HG03064 (cell line): ENCODE measurements around the gene GOSR1.
"Not testable (repeated sequence)": the region's sequence is repeated elsewhere in the genome, so short reads cannot be mapped to it uniquely, and the experiment has no call there.

Experiments
- ATAC-seq: cut with Tn5 transposase; IDR thresholded peaks from one replicate; pipeline ENCODE4 v1.9.1; 2021; ENCODE audit warnings: low read depth; ENCODE audit not compliant: unreplicated experiment

Gene GOSR1

DNA sequence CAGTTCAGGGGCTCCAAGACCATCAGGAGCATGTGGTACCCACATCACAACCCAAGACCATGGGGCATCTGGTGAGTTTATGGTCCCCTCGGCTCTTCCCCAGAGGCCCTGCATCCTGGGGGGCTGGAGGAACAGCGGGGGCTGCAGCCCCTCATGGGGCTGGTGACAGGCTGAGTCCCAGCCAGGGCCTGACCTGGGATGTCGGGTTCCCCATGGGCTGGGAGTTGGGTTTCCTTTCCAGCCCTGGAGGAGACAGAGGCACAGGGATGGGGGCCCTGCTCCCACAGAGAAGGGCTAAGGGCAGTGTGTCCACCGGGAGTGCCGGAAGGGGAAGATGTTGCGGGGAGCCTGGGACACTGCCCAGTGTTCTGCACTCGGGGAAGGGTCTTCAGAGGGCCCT lies 82.4 kb downstream of the GOSR1 start:
- no peak for ATAC-seq

DNA sequence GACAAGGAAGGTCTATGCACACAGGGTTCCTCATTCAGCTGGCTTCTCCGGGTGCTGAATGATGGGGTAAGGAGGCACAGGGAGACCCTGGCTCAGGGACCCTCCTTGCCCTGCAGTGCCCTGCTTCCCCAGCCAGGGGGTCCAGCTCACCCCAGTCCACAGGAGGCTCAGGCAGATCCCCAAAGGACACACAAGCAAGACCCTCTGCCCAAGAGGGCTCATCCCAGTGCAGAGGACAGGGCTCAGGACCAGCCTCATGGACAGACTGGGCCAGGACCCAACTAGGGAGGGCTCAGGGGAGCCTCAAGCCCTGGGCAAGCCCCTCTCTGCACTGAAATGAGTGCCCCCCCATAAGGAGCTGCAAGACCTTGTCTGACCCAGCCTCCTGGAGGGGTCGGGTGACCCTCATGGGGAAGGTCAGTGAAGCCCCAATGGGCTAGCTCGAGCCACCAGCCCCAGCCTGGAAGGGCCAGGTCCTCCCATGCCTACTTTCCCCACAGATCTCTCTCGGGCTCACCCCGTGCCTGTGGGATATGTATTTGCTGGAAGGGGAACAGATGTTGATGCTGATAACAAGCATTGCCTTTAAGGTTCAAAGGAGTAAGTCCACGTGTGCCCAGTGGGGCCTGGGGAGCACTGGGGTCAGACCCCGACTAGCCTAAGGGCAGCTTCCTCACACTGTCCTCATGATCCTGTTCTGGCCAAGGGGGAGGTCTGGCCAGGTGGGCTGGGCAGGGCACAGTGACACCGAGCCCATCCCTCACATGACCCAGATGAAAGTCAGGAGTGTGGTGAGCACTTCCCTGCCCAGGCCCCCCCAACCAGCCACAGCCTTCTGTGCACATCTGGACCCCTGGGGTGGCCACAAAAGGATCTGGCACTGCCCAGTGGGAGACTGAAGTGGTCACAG lies 83.2 kb downstream of the GOSR1 start:
- not testable (repeated sequence) for ATAC-seq

DNA sequence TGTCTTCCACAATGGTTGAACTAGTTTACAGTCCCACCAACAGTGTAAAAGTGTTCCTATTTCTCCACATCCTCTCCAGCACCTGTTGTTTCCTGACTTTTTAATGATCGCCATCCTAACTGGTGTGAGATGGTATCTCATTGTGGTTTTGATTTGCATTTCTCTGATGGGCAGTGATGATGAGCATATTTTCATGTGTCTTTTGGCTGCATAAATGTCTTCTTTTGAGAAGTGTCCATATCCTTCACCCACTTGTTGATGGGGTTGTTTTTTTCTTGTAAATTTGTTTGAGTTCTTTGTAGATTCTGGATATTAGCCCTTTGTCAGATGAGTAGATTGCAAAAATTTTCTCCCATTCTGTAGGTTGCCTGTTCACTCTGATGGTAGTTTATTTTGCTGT lies 84.6 kb downstream of the GOSR1 start:
- ATAC-seq: not testable (repeated sequence)

DNA sequence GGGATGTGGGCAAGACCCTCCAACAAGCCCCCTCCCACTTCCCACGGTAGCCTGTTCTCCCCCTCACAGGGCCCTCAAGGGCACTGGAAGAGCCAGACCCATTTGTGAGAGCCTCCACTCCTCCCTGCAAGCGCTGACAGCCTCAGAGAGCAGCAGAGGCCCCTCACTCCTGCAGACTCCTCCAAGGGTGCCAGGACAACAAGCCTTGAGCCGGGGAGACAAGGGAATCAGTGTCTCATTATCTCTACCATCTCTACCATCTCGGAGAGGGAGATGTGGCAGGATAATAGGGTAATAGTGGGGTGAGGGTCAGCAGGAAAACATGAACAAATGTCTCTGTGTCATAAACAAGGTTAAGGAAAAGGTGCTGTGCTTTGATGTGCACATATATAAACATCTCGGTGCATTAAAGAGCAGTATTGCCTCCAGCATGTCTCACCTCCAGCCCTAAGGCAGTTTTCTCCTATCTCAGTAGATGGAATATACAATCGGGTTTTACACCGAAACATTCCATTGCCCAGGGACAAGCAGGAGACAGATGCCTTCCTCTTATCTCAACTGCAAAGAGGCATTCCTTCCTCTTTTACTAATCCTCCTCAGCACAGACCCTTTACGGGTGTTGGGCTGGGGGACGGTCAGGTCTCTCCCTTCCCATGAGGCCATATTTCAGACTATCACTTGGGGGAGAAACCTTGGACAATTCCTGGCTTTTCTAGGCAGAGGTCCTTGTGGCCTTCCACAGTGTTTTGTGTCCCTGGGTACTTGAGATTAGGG lies 86.1 kb downstream of the GOSR1 start:
- not testable (repeated sequence) for ATAC-seq

DNA sequence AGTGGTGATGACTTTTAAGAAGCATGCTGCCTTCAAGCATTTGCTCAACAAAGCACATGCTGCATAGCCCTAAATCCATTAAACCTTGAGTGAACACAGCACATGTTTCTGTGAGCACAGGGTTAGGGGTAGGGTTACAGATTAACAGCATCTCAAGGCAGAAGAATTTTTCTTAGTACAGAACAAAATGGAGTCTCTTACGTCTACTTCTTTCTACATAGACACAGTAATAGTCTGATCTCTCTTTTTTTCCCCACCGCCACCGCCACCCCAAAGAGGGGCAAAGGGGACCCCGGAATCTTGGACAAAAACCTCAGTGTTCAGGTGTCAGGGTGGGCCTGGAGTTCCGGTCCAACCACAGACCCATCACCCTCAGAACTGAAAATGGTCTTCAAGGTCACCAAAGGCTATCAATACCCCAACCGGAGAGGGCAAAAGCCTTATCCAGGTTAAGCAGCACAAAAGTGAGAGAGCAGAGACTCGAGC lies 86.7 kb downstream of the GOSR1 start:
- ATAC-seq: not testable (repeated sequence)

DNA sequence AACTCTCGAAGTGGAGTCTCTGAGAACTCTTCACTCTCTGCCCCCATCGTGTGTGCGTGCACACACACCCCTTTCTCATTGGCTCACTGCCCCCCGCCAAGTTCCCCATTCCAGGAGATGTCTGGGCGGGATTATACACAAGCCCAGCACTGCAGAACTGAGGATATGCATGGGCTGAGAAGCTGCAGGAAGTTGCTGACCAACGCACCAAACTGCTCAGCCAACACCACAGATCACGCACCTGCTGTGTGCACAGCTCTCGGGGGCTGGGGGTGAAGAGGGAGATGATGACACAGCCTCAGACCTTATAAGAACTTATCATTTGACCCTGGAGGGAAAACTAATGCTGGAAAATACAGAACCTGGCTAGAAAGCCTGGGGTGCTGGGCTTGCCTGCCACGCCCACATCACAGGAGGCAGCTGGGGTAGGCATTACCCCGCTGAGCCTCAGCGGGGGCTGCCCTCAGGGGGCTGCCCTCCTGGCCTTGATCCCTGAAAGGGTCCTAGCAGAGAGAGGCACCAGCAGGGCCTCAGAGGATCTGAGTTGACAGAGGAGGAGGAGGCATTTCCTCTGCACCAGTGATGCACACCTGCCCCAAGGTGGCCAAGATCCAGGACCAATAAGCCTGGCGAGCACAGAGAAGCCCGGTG lies 87.3 kb downstream of the GOSR1 start:
- not testable (repeated sequence) for ATAC-seq

DNA sequence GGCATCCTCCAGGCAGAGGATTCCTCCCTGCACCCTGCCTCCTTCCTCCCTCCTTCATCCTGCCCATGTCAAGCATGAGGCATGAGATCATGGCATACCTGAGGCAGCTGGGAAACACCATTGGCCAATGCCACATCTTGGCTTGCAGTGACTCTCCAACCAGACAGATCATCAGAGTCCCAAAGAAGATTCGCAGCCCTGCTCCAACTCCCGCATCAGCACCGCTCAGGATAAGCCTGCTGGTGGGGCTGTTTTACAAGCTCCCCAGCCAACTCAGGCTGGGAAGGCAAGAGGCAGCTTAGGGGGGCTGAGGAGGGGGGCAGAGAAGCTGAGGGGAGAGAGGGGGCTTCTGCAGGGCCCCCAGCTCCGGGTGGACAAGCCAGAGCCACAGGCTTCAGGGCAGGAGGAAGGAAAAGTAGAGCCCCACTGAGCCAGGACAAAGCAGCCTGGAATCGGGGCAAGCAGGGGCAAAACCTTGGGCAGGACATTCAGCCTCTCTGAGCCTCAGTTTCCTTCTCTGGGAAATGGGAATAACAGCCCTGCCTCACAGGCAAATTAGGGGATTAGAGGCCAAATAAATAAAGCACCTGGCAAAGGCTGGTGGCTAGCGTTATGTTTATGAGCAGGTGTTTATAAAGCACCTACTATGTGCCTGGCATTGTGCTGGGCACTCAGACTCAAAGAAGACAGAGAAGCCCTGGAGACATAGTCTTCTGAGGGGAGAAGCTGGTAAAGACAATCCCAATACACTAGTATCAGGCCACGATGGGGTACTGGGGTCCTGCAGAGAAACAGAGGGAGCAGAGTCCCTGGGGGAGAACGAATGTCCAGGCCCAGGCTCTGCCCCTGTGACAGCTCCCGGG lies 88.1 kb downstream of the GOSR1 start:
- no peak for ATAC-seq

DNA sequence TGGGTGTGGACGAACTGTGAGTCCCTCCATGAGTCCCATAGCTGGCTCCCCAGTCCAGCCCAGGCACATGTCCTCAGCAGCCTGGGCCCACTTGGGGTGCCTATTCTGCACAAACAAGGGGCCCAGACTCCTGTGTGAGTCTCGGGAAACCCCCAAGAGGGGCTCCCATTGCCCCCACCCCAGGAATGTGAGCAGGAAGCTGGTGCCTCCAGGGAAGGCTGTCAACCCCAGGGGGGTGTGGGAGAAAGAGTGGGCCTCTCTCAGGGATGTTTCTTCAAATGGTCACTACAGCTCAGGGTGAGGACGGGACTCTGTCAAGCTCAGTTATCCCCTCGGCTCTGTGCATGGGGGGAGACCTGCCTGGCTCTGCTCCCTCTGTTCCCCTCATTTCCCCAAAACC lies 88.9 kb downstream of the GOSR1 start:
- ATAC-seq: not testable (repeated sequence)

DNA sequence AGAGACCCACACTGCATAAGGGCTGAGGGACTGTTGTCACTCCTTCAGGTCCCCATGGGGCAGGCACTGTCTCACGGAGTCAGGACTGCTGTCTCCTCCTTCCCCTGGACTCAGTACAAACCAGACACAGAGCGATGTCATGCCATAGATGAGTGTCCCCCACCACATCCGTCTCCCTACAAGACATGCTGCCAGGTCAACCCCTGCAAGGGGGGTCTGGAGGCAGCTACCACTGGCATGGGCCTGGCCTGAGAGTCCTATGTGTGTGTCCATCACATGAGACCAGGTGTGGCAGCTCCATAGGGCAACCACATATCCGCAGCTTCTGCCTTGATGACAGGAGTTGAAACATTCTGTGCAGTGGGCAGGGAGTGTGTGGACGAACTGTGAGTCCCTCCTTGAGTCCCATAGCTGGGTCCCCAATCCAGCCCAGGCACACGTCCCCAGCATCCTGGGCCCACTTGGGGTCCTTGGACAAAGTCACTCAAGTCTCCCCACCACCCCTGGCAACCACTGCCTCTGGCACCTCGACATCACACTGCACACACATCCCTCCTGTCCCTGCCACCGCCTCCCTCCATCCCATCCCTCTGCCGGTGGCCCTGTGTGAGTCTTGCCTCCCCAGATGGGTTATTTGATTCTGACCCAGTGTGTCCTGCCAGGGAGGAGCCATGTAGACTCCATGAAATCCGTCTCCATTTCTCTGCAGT lies 89.5 kb downstream of the GOSR1 start:
- ATAC-seq: not testable (repeated sequence)

DNA sequence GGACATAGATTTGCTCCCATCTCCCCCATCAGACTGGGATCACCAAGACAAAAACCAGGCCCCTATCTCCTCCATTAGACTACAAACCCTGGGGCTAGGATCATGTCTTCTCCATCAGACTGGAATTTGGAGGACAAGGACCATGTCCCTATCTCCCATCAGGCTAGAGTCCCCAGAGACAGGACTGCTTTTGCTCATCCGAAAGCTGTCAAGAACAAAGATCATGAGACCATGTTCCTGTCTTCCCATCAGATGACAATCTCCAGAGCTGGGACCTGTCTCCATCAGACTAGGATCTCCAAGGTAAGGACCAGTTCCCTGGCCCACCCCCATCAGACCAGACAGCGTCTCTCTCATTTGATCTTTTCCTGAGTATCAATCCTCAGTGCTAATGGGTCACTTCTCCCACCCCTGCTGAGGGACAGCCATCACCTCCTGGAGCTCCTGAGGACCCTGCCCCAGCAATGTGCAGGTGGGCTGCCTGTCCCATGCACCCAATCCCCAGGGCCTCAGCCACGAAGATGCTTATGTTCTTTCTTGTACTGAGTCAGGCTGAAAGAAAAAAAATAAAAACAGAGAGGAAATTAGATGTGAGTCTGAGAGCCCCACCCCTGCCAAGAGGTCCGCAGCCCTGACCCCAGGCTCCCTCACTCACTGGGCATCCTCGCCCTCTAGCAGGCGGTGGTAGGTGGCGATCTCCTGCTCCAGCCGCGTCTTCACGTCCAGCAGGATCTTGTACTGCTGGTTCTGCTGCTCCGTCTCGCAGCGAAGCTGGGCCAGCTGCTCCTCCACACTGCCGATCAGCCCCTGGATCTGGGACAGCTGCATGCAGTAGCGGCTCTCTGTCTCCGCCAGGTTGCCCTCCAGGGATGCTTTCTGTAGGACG lies 90.3 kb downstream of the GOSR1 start:
- no peak for ATAC-seq

DNA sequence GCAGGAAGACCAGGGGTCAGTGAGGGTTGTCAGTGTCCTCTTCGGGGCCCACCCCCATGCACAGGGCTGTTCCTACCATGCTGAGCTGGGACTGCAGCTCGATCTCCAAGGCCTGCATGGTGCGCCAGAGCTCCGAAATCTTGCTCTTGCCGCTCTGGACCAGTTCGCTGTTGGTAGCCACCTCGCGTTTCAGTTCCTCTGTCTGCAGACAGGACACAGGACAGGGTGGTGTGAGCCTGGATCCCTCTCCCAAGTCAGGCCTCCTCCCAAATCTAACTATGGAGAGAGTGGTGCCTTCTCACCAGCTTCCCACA lies 90.9 kb downstream of the GOSR1 start:
- no peak for ATAC-seq

DNA sequence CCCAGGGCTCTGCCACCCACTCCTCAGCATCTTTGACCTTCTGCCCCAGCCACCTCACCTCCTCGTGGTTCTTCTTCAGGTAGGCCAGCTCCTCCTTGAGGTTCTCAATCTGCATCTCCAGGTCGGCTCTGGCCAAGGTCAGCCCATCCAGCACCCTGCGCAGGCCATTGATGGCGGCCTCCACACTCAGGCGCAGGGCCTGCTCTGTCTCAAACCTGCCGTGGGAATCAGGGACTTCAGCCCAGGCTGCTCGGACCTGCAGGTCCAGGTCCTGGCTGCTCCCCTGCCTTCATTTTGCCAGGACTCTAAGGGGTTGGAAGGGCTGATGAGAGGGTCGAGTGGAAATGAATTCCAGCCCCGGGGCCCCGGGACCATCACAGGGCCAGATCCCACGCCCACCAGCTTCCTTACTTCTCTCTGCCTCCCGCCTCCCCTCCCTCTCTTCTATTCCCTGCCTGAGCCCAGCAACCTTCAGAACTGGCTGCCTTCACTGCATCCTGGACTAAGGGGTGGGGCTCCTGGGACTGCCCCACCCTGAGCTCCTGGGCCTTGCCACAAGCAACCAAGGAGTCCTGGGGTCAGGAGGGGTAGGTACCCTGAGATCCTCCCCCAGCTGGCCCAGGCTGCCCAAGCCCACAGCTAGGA lies 92.4 kb downstream of the GOSR1 start:
- not testable (repeated sequence) for ATAC-seq

DNA sequence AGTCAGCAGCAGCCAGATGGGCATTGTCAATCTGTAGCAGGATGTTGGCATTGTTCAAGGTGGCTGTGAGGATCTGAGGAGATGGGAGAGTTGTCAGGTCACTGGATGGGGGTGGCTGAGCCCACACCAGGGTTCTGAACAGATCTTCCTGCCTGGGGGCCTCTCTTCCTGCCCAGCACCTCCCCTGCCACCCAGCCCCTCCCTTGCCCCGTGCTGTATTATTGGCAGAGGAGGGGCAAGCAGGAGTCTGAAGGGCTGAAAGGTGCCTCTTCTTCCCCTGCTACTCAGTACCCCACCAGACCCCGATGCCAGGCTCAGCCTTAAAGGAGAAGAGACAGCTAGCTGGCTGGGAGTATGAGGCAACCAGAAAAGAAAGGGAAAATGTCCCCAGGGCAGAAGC lies 93.0 kb downstream of the GOSR1 start:
- no peak for ATAC-seq

DNA sequence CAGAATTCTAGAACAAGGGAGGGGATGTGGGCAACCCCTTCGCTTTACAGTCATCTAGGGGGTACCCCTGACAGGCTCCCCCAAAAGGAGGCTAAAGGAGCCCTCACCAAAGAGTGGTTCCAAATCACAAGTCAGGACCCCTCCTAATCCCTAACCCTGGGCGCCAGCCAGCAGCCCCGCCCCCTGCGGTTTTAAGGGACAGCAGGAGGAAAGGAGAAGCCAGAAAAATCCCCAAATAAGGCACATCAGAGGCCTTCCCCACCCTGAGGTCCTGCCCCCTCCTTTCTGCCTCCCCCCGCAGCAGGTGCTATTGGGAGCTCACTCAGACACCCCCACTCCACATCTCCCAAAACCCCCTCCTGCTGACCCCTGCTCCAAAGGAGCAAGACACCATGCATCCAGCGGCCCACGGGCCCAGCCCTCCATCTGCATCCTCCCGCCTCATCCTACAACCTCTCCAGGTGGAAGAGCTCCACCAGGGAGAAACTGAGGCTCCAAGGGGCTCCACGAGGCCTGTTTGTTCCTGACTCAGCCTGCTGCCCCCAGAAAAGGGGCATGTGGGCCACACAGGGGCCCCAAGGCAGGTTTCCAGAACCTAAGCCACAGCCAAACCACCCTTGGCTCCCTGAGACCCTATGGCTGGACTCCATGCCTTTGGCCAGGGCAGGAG lies 93.5 kb downstream of the GOSR1 start:
- ATAC-seq: no peak

DNA sequence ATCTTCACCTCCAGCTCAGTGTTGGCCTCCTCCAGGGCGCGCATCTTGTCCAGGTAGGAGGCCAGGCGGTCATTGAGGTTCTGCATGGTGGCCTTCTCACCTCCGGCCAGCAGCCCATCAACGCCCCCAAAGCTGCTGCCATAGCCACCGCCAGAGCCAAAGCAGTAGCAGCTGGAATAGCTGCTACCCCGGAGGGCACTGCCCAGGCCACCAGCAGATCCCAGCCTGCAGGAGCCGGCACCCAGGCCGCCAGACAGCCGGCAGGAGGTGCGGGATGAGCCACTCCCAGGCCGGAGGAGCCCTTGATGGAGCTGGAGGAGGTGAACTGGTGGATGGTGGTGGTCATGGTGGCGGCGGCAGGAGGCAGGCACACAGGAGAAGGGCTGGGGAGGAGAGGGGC lies 94.2 kb downstream of the GOSR1 start:
- not testable (repeated sequence) for ATAC-seq

DNA sequence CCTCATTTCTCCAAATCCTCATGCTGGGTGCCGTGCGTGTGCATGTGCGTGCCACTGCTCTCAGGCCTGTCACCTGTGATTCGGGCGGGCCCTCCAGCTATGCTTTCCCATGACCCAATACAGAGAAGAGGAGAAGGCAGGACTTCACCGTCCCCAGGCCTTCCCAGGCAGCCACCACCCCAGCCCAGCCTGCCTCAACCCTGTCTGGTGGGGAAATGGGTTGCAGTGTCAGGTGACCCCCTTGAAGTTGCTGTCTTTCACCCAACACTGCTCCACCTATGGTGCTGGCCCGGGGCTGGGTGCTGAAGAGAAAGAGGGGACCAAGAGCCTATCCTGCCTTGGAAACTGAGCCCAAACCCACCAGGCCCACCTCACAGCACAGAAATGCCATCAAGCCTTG lies 94.7 kb downstream of the GOSR1 start:
- no peak for ATAC-seq

DNA sequence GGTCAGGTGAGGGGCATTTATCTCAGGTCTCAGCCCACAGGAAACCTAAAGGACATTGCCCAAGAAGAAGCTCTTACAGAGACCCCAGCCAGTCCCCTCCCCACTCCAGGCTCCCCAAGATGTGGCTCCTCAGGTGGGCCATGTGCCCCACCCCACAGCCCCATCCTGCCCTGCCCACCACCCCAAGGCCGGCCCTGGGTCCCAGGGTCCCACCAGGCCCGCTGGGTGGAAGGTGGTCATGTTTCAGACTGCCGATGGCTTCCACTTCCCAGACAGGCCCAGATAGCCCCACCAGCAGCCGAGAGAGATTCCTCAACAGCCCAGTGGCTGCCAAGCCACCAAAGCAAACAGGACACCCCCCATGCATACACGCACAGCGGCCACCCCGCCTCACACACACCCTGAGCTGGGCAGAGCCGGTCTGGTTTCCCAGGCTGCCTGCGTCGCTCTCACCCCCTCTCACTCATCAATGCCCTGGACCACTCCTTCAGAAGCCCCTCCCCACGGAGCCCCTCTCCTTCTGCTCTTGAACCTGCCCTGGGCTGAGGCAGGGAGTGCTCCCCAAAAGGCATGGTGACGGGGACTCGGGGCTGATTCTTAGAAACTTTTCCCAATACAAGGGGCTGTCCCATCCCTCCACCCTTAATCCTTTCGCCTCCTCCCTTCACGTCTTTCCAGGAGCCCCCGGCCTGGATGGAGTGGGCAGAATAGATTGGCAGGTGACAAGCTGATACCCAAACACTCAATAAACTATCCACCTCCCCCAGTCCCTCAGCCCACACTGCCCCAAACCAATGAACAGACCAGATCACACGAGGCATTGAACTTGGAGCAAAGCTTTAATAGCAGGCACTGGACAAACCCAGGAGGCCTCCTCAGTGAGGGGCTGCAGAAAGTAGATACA lies 95.7 kb downstream of the GOSR1 start:
- ATAC-seq: not testable (repeated sequence)
